Fibroblast of the conjunctiva (primary cell): ENCODE measurements around the gene UBR1.
"Not testable (repeated sequence)": the region's sequence is repeated elsewhere in the genome, so short reads cannot be mapped to it uniquely, and the experiment has no call there.

Experiments
- DNase-seq: peaks from one replicate; pipeline ENCODE4 v3.0.0-alpha.2; 2010; ENCODE audit warnings: low read depth

Gene UBR1

GRCh38 chr15:43056696-43057095 lies 49.1 kb downstream of the UBR1 start:
- no peak for DNase-seq

- DNase-seq, result no peak
These were observed 53.0 kb downstream of the UBR1 start for GRCh38 chr15:43052860-43053259.

DNA sequence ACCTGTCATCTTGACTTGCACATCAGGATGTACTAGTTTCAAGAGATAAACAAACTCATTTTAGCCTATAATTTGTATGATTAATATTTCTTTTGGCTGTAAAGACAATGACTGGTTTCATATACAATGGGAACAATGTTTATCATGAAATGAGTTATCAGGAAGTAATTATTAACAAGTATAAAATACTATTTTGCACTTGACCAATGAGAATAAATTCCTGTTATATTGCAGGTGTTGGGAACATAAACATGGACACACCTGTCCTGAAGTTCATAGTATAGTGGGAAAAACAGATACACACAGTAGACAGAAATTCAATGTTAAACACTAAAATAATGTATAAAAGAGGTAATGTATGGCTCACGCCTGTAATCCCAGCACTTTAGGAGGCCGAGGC lies 56.9 kb downstream of the UBR1 start:
- DNase-seq, result no peak

GRCh38 chr15:43046484-43046883 lies 59.4 kb downstream of the UBR1 start:
- no peak for DNase-seq

DNA sequence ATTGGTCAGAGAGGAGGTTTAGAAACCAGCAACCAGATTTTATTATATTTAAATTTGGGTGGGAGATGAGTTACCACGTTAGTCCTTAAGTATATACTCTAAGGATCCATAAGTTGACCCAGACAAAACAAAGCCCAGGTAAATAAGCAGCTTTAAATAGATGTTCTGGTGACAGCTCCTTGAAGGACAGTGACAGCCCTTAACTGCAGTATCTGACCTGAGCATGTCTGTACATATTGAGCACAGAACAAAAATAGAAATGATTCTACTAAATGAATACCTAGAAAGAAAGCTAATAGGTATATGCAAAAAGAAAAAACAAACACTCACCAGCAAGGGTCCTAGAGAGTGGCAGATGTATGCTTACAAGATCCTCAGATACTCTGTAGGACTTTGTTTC lies 63.0 kb downstream of the UBR1 start:
- DNase-seq, result no peak

DNA sequence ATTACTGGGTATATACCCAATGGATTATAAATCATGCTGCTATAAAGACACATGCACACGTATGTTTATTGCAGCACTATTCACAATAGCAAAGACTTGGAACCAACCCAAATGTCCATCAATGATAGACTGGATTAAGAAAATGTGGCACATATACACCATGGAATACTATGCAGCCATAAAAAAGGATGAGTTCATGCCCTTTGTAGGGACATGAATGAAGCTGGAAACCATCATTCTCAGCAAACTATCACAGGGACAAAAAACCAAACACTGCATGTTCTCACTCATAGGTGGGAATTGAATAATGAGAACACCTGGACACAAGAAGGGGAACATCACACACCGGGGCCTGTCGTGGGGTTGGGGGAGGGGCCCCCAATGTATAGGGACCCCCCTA lies 64.8 kb downstream of the UBR1 start:
- not testable (repeated sequence) for DNase-seq

DNA sequence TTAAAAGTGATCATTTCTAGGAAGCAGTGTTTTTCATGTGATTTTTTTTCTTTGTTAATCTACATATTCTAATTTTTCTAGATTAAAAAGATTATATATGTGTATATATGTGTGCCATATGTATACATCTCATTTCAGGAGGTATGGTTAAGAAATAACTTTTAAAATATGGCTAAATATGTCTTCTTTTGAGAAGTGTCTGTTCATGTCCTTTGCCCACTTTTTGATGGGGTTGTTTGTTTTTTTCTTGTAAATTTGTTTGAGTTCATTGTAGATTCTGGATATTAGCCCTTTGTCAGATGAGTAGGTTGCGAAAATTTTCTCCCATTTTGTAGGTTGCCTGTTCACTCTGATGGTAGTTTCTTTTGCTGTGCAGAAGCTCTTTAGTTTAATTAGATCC lies 70.6 kb downstream of the UBR1 start:
- not testable (repeated sequence) for DNase-seq

GRCh38 chr15:43029476-43029875 lies 76.4 kb downstream of the UBR1 start:
- DNase-seq, result no peak

GRCh38 chr15:43025150-43025549 lies 80.7 kb downstream of the UBR1 start:
- no peak for DNase-seq

- not testable (repeated sequence) for DNase-seq
These were observed 91.2 kb downstream of the UBR1 start for GRCh38 chr15:43014671-43015070.

DNA sequence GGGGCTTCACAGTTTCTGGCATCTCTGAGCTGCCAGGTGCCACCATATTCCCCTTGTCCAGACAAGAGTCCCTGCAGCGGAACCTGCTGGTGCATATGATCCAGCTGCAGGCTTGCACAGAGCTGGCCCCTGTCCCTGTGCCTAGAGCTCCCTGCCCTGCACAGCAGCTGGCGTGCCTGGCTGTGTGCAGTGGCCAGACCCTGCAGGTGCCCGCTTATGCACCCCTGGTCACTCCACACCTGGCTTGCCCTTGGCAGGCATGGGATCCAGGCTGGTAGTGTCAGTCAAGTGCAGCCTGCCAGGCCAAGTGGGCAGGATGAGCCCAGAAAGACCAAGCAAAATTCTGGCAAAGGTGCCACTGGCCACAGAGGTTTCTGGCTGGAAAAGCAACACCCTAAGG lies 96.6 kb downstream of the UBR1 start:
- no peak for DNase-seq

DNA sequence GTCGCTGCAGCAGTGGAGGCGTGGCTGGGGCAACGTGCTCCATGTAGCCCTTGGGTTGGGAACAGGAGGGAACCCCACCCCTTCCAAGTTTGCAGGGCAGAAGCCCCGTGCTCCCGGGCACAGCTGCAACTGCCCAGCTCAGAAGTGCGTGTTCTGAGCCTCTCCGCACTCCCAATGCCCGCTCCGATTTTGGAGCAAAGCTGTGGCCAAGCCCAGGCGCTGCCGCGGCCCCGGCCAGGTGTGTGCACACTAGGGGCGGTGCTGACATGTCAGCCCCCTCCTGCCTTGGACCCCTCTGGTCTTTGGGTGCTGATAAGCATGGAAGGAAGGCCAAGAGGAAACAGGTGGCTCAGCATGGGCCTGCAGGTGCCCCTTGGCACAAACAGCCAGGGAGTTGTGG lies 97.7 kb downstream of the UBR1 start:
- DNase-seq, result no peak

GRCh38 chr15:43007551-43007950 lies 98.3 kb downstream of the UBR1 start:
- DNase-seq, result no peak

DNA sequence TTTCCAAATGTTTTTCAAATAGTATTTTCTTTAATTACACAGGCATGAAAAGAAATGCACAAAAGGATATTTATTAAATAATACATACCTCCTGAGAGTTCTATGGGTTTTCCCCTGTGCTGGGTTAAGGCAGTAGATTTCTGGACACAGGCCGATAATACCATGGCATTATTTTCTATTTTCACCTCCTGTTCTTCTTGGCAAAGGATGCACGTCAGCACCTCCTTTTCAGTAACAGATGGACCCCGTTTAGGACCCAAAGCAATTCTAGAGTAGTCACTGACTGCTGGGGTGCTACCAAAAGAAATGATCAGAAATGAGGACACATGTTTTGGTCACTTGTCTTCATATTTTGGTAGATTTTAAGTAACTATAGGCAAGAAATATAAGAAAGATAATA lies 98.8 kb downstream of the UBR1 start:
- DNase-seq, result no peak

GRCh38 chr15:43004886-43005595 lies 100.8 kb downstream of the UBR1 start:
- DNase-seq, result not testable (repeated sequence)

- DNase-seq, result no peak
These were observed 106.5 kb downstream of the UBR1 start for GRCh38 chr15:42999201-42999779.

DNA sequence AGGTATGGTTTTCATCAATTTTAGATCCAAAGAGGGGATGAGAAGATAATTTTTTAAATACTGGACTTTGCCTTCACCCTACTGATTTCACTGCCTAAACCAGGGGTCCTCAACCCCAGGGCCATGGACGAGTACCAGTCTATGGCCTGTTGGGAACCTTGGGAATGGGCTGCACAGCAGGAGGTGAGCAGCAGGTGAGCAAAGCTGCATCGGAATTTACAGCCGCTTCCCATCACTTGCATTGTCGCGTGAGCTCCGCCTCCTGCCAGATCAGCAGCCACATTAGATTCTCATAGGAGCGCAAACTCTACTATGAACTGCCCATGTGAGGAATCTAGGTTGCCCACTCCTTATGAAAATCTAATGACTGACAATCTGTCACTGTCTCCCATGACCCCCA lies 109.0 kb downstream of the UBR1 start:
- DNase-seq, result no peak

DNA sequence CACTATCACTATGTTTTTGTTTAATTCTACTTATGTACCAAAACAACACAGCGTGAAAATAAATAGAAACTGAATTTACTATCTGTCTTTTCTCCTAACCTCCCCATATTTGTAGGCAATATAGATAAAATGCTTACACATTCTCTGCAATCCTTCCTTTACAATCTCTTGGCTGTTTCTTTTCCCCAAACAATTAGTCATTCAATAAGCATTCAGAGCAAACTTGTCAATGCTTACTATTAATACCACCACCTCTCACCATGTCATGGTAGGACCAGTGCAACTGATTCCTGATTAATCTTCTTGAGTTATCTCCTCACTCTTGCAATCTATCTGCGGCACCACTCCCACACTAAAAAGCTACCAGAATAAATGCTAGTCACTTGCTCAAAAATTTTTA lies 111.3 kb downstream of the UBR1 start:
- DNase-seq, result peak; percentile 4

DNA sequence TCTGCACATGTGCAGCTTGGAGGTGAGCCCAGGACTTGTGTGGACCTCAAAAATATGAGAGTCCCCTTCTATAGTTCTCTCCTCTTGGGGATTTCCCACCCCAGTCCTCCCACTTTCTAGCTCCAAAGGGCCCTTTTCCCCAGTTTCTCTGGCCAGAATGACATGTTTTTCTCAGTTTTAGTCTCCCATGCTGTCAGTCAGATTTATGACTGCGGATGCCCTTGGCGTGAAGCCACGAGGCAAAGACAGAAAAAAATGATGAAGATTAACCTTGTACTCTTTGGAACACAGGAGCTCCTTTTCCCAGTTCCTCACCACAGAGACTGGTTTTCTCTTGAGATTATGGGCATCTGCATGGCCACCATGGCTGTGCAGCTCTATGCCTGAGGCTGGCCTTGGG lies 113.2 kb downstream of the UBR1 start:
- DNase-seq, result no peak

DNA sequence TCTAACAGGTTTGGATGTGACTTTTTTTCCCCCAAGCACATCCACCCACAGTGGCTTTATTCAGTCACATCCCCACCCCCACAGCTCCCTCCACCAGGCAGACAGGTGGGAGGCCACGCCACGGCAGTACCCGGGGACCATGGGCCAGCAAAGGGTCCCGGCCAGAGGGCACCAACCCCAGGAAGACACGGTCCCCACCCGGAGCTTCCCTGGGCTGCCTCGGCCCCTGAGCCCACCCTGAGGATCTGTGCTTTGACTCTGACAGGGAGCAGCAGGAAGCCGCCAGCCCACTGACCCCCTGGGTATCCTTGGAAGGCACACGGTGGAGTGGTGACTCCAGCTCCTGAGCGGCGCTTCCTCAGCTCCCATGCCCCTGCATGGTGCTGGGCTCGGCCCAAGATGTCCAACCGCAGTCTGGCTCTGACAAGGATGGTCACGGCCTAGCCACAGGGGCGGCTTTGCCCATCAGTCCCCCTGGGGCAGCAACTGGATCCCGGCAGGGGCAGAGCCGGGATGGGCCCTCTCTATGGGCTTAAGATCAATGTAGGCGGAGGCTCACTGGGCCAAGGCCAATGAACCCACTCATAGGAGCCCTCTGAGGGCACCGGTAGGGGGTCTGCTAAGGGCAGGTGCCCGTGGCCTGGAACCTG lies 119.0 kb downstream of the UBR1 start:
- no peak for DNase-seq

DNA sequence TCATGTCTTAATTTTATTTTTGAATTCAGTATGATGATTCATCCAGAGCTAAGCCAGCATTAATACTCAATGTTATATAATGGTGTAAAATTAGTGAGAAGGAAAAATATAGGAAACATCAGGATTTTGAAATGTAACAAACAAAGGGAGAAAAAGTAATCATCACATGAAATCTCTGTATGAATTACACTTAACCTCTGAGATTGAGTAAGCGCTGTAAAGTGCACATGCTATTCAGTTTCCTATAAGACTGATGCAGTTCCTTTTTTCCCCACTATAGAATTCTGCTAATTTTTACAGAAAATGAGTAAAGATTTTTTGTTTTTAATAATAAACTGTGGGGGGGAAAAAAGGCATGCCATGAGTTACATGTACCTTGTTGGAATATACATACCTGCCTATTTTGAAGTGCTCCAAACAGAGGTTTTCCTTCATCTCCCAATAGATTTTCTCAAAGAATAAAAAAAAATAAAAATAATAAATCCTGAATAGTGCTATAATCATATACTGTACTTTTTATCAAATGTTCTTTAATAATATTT lies 121.3 kb downstream of the UBR1 start:
- DNase-seq, result no peak

GRCh38 chr15:42979113-42979512 lies 126.7 kb downstream of the UBR1 start:
- not testable (repeated sequence) for DNase-seq

- DNase-seq, result no peak
These were observed 131.5 kb downstream of the UBR1 start for GRCh38 chr15:42974202-42974862.
